HepG2 (cell line): ENCODE data around the gene APRT. TPM values are rescaled to one million over a fixed set of nuclear protein-coding genes. Genes with fewer than 3 reads are reported as not detected.
A peak's percentile ranks its signal among the peaks of the same experiment; 100 is the strongest.

Experiments
- AFF4 ChIP-seq: sonication (generic); formaldehyde crosslinking; IDR thresholded peaks from 2 replicates; pipeline ENCODE4 v1.4.0; 2020; ENCODE audit warnings: missing genetic modification reagents
- AHR ChIP-seq: IDR thresholded peaks from 2 replicates; pipeline ENCODE4 v1.6.1; 2018; ENCODE audit warnings: missing genetic modification reagents, missing compliant biosample characterization
- ATF1 ChIP-seq: IDR thresholded peaks from 2 replicates; pipeline ENCODE4 v1.6.1; 2016; ENCODE audit warnings: mild to moderate bottlenecking, control low read depth
- EP300 ChIP-seq, 3 experiments: sonication (generic) in 1 of 3; formaldehyde crosslinking in 1 of 3; IDR thresholded peaks; 2 replicates each; pipeline versions ENCODE4 v1.5.1 to v1.6.1; 2011 to 2020; ENCODE audit warnings: low read depth in 2 of 3, low read length in 2 of 3, borderline replicate concordance in 1 of 3, improper control_type of control experiment in 1 of 3, mild to moderate bottlenecking in 1 of 3, missing genetic modification reagents in 1 of 3, moderate library complexity in 1 of 3
- HDAC1 ChIP-seq: sonication (generic); formaldehyde crosslinking; IDR thresholded peaks from 2 replicates; pipeline ENCODE4 v1.5.1; 2020; ENCODE audit warnings: mild to moderate bottlenecking, missing genetic modification reagents
- HNRNPUL1 ChIP-seq: fragments of 200-400 bp; formaldehyde crosslinking; IDR thresholded peaks from 2 replicates; pipeline ENCODE4 v1.6.1; 2017; ENCODE audit warnings: low read depth, mild to moderate bottlenecking, low read length, moderate library complexity
- JUND ChIP-seq: sonication (generic); formaldehyde crosslinking; IDR thresholded peaks from 2 replicates; pipeline ENCODE4 v1.8.0; 2022; ENCODE audit warnings: mild to moderate bottlenecking, missing genetic modification reagents
- MIER3 ChIP-seq: IDR thresholded peaks from 2 replicates; pipeline ENCODE4 v1.6.1; 2016; ENCODE audit warnings: missing compliant biosample characterization, borderline replicate concordance
- MTERF4 ChIP-seq: sonication (generic); formaldehyde crosslinking; IDR thresholded peaks from 2 replicates; pipeline ENCODE4 v1.8.0; 2023; ENCODE audit warnings: mild to moderate bottlenecking, missing genetic modification reagents
- PPARG ChIP-seq: conservative IDR thresholded peaks from 2 replicates; pipeline ENCODE4 v1.6.1; 2016; ENCODE audit warnings: missing biosample characterization, missing genetic modification reagents
- PTBP1 ChIP-seq: fragments of 200-400 bp; formaldehyde crosslinking; IDR thresholded peaks from 2 replicates; pipeline ENCODE4 v1.6.1; 2018; ENCODE audit warnings: low read length, low read depth; ENCODE audit not compliant: poor library complexity, severe bottlenecking
- RFXANK ChIP-seq: IDR thresholded peaks from 2 replicates; pipeline ENCODE4 v1.6.1; 2016
- ZBTB38 ChIP-seq: sonication (generic); formaldehyde crosslinking; IDR thresholded peaks from 2 replicates; pipeline ENCODE4 v1.5.1; 2020; ENCODE audit warnings: mild to moderate bottlenecking, missing genetic modification reagents
- ZC3H13 ChIP-seq: sonication (generic); formaldehyde crosslinking; IDR thresholded peaks from 2 replicates; pipeline ENCODE4 v1.8.1; 2023; ENCODE audit warnings: mild to moderate bottlenecking, missing genetic modification reagents, moderate library complexity
- ZEB1 ChIP-seq: IDR thresholded peaks from 2 replicates; pipeline ENCODE4 v1.6.1; 2012; ENCODE audit warnings: mild to moderate bottlenecking, low read depth, inconsistent platforms; ENCODE audit not compliant: insufficient replicate concordance
- ZNF383 ChIP-seq: sonication (generic); formaldehyde crosslinking; IDR thresholded peaks from 2 replicates; pipeline ENCODE4 v1.4.0; 2020; ENCODE audit warnings: missing genetic modification reagents, mild to moderate bottlenecking, borderline replicate concordance
- ZNF567 ChIP-seq: sonication (generic); formaldehyde crosslinking; IDR thresholded peaks from 2 replicates; pipeline ENCODE4 v1.8.1; 2023; ENCODE audit warnings: mild to moderate bottlenecking, missing genetic modification reagents, borderline replicate concordance
- polyA plus RNA-seq, 8 experiments: library from polyadenylated mRNA; depleted of rRNA in 3 of 8; stranded (reverse) in 7 of 8; unstranded in 1 of 8; fragments of >200 nt; fragmentation: Illumina TruSeq in 4 of 8; extraction: Trizol in 4 of 8; gene quantifications; 2 replicates each; pipeline versions ENCODE4 v1.2.1 to v1.2.3, GENCODE V29; 2011 to 2016; ENCODE audit warnings: low read depth in 4 of 8, missing spikeins in 1 of 8, mixed read lengths in 1 of 8; ENCODE audit not compliant: insufficient read depth in 1 of 8
- total RNA-seq, 5 experiments: library from RNA; depleted of rRNA; stranded (reverse); fragments of >200 nt; fragmentation: Illumina TruSeq; extraction: Trizol; gene quantifications; 2 replicates each; pipeline ENCODE4 v1.2.3, GENCODE V29; 2016; ENCODE audit warnings: low read depth in 1 of 5
- TF ChIP-seq, protein P1 (sequence below): conservative IDR thresholded peaks from 2 replicates; pipeline ENCODE4 v1.6.1; 2018; ENCODE audit warnings: missing genetic modification reagents
- TF ChIP-seq, protein P2 (sequence below): sonication (generic); formaldehyde crosslinking; IDR thresholded peaks from 2 replicates; pipeline ENCODE4 v1.4.0; 2020; ENCODE audit warnings: low read depth, missing genetic modification reagents

The APRT gene
- total and polyA plus RNA-seq, 2 of the 13 experiments (the other 11 are each of a cell fraction or from before 2014, with no cell fraction given) = 155 to 242 TPM

GRCh38 chr16:88811769-88812512, at the start of gene APRT (continued):
- TF ChIP-seq, protein P1, sequence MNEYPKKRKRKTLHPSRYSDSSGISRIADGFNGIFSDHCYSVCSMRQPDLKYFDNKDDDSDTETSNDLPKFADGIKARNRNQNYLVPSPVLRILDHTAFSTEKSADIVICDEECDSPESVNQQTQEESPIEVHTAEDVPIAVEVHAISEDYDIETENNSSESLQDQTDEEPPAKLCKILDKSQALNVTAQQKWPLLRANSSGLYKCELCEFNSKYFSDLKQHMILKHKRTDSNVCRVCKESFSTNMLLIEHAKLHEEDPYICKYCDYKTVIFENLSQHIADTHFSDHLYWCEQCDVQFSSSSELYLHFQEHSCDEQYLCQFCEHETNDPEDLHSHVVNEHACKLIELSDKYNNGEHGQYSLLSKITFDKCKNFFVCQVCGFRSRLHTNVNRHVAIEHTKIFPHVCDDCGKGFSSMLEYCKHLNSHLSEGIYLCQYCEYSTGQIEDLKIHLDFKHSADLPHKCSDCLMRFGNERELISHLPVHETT (CRISPR knock-in tag) = peak; percentile 73
- TF ChIP-seq ZNF383 (CRISPR knock-in tag) (peak; percentile 98), ZNF567 (CRISPR knock-in tag) (peak; percentile 34; the same call in 1 of the 2 replicates), EP300 (IDR thresholded peaks at IDR 0.05; ENCODE audit: low read depth in 2 of 2, low read length in 2 of 2) (no peak), EP300 (CRISPR knock-in tag; IDR thresholded peaks at IDR 0.05; ENCODE audit: borderline replicate concordance) (peak; percentile 58; the same call in 1 of the 2 replicates), ZBTB38 (CRISPR knock-in tag) (peak; percentile 73), MIER3 (CRISPR knock-in tag) (peak; percentile 78; the same call in 1 of the 2 replicates), HDAC1 (CRISPR knock-in tag) (peak; percentile 84), JUND (CRISPR knock-in tag) (peak; percentile 49; the same call in 1 of the 2 replicates), HNRNPUL1 (no peak; the same call in 1 of the 2 replicates), PPARG (CRISPR knock-in tag) (peak; percentile 69; the same call in 1 of the 2 replicates), AFF4 (CRISPR knock-in tag) (0 out of 2 replicates have a peak, but pooled peaks have one; percentile 47), MTERF4 (CRISPR knock-in tag) (peak; percentile 91), PTBP1 (peak; percentile 42), ATF1 (CRISPR knock-in tag) (no peak), ZEB1 (peak; percentile 71), AHR (peak; percentile 74), ZC3H13 (peak; percentile 93), RFXANK (CRISPR knock-in tag) (peak; percentile 40; the same call in 1 of the 2 replicates)
- TF ChIP-seq, protein P2, sequence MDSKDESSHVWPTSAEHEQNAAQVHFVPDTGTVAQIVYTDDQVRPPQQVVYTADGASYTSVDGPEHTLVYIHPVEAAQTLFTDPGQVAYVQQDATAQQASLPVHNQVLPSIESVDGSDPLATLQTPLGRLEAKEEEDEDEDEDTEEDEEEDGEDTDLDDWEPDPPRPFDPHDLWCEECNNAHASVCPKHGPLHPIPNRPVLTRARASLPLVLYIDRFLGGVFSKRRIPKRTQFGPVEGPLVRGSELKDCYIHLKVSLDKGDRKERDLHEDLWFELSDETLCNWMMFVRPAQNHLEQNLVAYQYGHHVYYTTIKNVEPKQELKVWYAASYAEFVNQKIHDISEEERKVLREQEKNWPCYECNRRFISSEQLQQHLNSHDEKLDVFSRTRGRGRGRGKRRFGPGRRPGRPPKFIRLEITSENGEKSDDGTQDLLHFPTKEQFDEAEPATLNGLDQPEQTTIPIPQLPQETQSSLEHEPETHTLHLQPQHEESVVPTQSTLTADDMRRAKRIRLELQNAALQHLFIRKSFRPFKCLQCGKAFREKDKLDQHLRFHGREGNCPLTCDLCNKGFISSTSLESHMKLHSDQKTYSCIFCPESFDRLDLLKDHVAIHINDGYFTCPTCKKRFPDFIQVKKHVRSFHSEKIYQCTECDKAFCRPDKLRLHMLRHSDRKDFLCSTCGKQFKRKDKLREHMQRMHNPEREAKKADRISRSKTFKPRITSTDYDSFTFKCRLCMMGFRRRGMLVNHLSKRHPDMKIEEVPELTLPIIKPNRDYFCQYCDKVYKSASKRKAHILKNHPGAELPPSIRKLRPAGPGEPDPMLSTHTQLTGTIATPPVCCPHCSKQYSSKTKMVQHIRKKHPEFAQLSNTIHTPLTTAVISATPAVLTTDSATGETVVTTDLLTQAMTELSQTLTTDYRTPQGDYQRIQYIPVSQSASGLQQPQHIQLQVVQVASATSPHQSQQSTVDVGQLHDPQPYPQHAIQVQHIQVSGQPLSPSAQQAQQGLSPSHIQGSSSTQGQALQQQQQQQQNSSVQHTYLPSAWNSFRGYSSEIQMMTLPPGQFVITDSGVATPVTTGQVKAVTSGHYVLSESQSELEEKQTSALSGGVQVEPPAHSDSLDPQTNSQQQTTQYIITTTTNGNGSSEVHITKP (CRISPR knock-in tag) = peak; percentile 90
